Placental pericyte (primary cell): ENCODE results near the gene CD302. TPM values are rescaled to one million over a fixed set of nuclear protein-coding genes. Genes with fewer than 3 reads are reported as not detected.

Source experiments
- total RNA-seq: library from RNA; depleted of rRNA; stranded (reverse); fragments of >200 nt; gene quantifications from 2 replicates; pipeline ENCODE4 v1.2.3, GENCODE V29; 2012

CD302 gene
- total RNA-seq, result 3.6 and 4.2 TPM in 2 replicates

GRCh38 chr2:159797543-159798375 lies at the start of gene CD302:
Gene CD302, minus strand, starts transcription at chr2:159798208. Its CDS starts 10 bp downstream, at chr2:159798198.

Other genes starting within 250 kb of the CD302 start
- gene BAZ2B, start 181.7 kb downstream of the CD302 start, total RNA-seq, result 36.5 and 50.4 TPM in 2 replicates
- 86.9 and 153 TPM in 2 replicates for gene MARCHF7, start 85.7 kb downstream of the CD302 start, total RNA-seq
- 0.43 TPM in 1 of 2 replicates, not detected in the other for gene LY75, start 106.5 kb upstream of the CD302 start, total RNA-seq